Endometrial microvascular endothelial cells (primary cell): ENCODE results near the gene ISG15. TPM values are rescaled to one million over a fixed set of nuclear protein-coding genes. Genes with fewer than 3 reads are reported as not detected.

Experiments used
- total RNA-seq: library from RNA; depleted of rRNA; stranded (reverse); fragments of >200 nt; gene quantifications from one replicate; pipeline ENCODE4 v1.2.3, GENCODE V29; 2015; ENCODE audit errors: inconsistent ontology term

The ISG15 gene
- total RNA-seq, 1 donor from 2014 or later, result 303 TPM

Other genes starting within 250 kb of the ISG15 start
- gene SAMD11, start 89.6 kb upstream of the ISG15 start, total RNA-seq, result 0.19 TPM
- gene NOC2L, start 54.2 kb upstream of the ISG15 start, total RNA-seq, result 98.2 TPM
- 6.1 TPM for gene KLHL17, start 52.9 kb upstream of the ISG15 start, total RNA-seq
- 0.56 TPM for gene PLEKHN1, start 47.0 kb upstream of the ISG15 start, total RNA-seq
- gene PERM1, start 31.4 kb upstream of the ISG15 start, total RNA-seq, result not detected
- gene HES4, start 13.4 kb upstream of the ISG15 start, total RNA-seq, result 1.1 TPM
- gene AGRN, start 6.6 kb downstream of the ISG15 start, total RNA-seq, result 77.4 TPM
- not detected for gene RNF223, start 60.8 kb downstream of the ISG15 start, total RNA-seq
- 22.3 TPM for gene C1orf159, start 102.6 kb downstream of the ISG15 start, total RNA-seq
- gene TTLL10, start 160.4 kb downstream of the ISG15 start, total RNA-seq, result not detected
- gene TNFRSF18, start 193.1 kb downstream of the ISG15 start, total RNA-seq, result not detected
- gene TNFRSF4, start 200.7 kb downstream of the ISG15 start, total RNA-seq, result not detected
- 186 TPM for gene SDF4, start 218.5 kb downstream of the ISG15 start, total RNA-seq
- gene B3GALT6, start 218.7 kb downstream of the ISG15 start, total RNA-seq, result 23.9 TPM
- not detected for gene C1QTNF12, start 233.2 kb downstream of the ISG15 start, total RNA-seq